HG03571 (cell line): ENCODE results near the gene GRK5.

ENCODE experiments used
- ATAC-seq: cut with Tn5 transposase; IDR thresholded peaks from one replicate; pipeline ENCODE4 v1.9.1; 2021; ENCODE audit not compliant: unreplicated experiment

GRK5 gene

DNA sequence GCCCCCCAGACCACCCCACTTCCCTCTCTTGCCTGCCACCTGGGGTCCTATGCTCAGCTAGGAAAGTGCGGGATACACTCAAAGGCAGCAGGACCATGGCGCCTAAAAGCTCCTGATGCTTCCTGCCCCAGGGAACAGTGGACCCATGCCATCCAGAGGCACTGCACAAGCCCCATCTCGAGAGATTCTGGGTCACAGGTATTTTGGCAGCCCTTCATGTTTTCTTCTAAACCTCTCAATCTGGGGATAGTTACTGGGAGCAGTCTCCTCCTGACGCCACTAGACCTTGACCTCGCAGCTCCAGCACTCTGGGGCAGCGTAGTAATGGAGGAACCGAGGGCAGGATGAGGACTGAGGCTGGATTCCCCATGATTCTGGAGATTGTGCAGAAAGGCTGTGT is 107.1 kb downstream of the GRK5 start:
- ATAC-seq = no peak

DNA sequence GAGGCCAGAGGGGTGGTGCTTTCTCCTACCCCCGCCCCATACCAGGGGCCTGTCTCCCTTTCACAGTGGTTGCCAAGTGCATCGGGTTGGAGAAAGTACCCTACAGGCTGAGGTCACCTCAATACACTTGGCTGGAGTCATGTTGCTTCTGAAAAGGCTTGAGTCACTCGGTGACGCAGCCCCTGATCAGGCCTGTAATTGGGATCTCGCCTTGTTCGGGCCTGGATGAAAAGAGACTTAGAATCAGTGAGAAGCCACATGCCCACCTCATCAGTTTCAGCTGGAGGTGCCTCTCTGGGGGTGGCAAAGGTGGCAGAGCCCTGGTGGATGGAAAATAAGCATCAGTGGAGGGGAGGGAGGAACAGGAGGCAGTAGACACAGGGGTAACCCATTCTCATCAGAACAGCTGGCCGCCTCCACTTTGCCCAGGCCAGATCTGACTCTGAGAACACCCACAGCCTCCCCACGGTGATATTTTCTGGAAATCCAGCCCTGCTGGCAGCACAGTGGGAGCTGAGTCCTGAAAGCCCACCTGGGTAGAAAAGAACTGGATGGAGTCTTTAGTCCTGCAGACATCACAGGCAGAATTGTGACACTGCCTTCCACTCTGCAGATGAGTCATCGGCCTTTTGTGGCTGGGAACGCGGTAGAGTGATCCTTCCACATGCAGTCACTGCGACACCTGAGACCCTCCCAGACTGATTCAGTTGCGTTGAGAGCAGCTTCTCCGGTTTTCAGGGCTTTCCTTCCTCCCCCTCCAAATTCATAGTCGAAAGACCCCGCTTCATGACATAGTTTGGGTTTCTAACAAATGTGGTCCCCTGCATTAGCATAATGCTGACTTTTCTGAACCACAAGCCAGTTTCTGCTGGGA is 108.0 kb downstream of the GRK5 start:
- peak; percentile 39 for ATAC-seq

DNA sequence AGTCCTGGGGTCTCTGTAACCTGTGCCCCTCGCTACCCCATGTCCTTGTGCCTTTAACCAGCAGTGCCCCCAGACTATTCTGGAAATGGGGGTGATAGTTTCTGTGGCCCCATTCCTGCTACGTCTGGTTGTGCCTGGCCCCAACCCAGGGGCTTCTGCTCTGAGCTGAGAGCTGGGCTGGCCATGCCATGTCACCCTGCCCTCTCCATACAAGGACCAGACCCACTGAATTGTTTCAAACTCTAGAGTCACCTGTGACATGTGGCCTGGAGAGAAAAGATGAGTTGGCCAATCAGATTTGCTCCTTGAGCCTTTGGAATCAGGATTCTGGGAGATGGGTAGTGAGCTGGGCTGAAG is 108.6 kb downstream of the GRK5 start:
- ATAC-seq = no peak

DNA sequence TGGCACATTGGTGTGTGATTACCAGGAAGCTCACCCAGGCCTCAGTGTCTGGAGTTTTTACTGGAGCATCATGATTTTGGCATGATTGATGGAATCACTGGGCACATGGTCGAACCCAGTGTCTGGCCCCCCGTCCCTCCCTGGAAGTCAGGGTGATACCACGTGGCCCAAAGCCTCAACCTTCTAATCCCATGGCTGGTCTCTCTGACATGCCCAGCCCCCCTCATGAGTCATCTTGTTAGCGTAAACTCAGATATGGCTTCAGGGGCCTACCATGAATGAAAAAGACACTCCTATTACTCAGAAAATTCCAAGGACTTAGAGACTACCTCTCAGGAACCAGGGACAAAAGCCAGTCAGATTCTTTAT is 109.3 kb downstream of the GRK5 start:
- no peak for ATAC-seq

GRCh38 chr10:119318411-119319160 is 111.2 kb downstream of the GRK5 start:
- no peak for ATAC-seq

- ATAC-seq = no peak
Measured at GRCh38 chr10:119319161-119319919, 112.0 kb downstream of the GRK5 start.

- ATAC-seq = no peak
Measured at GRCh38 chr10:119319920-119320258, 112.5 kb downstream of the GRK5 start.

DNA sequence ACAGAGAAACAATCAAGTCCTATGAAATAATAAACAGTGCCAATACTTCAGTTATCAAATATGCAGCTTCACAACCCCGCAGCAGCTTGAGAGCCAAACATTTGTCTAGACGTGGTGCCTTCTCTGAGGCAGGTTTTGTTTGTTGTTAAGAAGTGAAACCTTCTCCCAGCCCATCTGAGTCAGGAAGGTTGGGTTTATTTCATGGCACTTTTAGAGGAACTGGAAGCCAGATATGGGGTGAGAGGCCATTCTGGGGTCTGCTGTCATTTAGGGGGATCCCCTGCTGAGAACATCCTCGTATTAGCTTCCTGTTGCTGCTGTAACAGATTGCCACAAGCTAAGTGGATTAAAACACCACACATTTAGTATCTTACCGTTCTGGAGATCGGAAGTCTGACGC is 113.6 kb downstream of the GRK5 start:
- ATAC-seq = no peak

GRCh38 chr10:119323085-119324016 is 116.0 kb downstream of the GRK5 start:
- no peak for ATAC-seq

- ATAC-seq = no peak
Measured at GRCh38 chr10:119325131-119325530, 117.8 kb downstream of the GRK5 start.

DNA sequence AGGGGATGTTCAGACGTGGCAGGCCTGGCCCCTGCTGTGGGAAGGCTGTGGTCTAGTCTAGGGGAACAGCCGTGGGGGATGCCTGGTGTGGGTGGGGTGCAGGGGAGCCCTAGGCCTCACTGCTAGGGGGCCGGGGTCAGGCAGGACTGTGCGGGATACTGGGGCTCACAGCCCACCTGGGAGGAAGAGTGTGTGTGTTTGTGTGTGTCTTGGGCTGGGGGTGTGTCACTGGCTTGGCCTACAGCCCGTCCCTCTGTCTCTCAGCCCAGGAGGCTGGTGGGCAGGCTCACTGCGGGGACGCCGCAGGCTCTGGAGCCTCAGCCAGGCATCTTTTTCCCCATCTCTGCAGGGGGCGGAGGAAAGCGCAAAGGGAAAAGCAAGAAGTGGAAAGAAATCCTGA is 118.8 kb downstream of the GRK5 start:
- no peak for ATAC-seq

GRCh38 chr10:119327096-119327745 is 119.8 kb downstream of the GRK5 start:
- no peak for ATAC-seq

DNA sequence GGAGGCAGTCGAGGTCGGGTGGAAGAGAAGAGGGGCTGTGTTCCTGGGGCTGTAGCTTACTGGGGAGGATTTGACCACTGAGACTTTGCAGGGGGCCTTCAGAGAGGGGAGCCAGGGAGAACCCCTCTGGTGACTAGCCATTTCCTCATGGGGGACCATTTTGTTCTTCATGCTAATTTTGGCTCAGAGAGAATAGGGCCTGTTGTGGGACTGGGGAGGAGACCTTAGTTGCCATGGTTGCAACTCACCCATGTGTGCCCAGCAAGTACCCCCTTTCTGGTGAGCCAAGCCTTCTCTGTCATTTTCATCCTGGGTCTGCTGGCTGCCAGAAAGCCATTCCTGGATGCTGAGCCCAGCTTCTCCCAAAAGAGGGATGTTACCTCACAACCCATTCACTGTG is 120.9 kb downstream of the GRK5 start:
- ATAC-seq = no peak

DNA sequence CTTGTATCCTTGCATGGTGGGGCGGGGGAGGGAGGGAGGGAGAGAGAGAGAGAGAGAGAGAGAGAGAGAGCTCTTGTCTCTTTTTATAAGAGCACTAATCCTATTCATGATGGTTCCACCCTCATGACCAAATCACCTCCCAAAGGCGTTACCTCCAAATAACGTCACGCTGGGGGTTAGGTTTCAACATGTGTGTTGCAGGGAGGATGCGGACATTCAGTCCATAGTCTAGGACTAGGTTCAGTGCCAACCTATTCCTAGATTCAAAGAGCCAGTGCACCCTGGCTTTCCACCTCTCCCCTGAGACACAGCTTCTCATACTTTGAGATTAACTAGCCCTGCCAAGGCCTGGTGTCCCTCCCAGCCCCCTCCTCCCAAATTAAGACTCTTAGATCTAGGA is 123.0 kb downstream of the GRK5 start:
- no peak for ATAC-seq

DNA sequence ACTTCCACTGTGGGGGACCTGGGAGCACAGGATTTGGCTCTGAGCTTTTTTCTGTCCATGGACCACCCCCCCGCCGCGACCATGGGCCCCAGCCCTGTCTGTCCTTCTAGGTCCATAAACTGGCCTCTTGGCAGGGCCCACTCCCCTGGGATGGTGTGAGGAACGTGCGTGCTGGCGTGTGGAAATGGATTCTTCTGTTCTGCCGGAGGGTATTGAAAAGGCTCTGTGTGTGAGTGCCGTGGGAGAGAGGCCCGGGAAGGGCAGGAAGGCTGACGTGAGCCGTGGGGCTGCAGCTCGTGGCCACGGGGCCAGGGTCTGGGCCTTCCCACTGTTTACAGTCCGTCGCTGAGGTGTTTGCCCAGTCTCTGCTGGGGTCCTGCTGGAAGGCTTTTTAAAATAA is 123.7 kb downstream of the GRK5 start:
- ATAC-seq = no peak

DNA sequence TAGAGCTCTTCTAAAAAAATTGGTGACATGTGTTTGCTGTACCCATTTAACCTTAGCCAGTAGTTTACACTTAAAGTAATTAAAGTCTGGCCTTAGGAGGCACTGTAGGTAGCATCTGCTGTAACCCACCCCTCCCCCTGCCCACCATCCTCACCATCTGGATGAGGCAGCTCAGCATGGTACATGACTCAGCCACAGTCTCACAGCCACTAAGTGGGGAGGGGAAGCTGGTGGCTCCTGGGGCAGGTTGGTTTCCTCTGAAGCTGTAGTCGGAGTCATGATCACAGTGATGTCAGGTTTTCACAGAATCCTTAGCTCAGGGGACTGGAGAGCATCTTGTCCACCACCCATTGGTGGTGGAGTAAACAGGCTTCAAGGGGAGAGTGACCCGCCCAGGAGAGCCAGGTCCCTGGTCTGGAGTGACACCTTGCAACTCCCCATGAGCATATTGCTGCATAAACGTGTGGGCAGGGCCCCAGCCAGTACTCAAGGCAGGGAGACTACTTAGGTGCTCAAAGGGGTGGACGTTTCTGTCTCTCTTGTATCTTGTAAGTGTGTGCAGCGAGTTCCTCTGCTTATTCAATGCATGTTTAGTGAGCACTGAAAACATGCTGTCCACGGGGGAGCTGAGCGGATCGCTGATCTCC is 125.9 kb downstream of the GRK5 start:
- no peak for ATAC-seq

GRCh38 chr10:119335671-119336353 is 128.4 kb downstream of the GRK5 start:
- ATAC-seq = no peak

DNA sequence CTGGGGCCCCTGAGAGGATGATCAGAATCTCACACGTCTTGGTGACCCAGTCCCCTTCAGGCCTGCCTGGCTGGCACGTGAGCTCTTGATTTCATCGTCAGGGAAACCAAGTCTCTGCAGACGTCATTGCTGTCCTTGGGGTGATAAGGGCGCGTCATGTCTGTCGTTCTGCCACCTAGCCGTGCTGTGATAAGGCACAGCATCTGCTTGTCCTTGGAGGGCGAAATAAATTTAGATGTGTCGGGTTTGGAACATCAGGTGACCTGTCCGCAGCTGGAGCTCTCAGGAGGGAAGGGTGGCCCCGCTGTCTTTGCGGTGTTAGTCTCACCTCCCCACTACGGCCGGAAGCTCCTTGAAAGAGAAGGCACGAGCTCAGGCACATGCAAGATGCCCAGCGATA is 129.2 kb downstream of the GRK5 start:
- ATAC-seq = no peak

GRCh38 chr10:119337223-119337622 is 129.9 kb downstream of the GRK5 start:
- no peak for ATAC-seq
